ENCODE data around the gene RTN1.

RTN1 gene

GRCh38 chr14:59870277-59871165, at the start of gene RTN1:
Gene RTN1, minus strand, starts transcription at chr14:59870776. Its CDS starts 146 bp downstream, at chr14:59870630.
- DNase-seq (ENCODE audit: low read depth): no peak

- no peak for DNase-seq (ENCODE audit: low read depth)
These were observed 49.8 kb upstream of the RTN1 start for GRCh38 chr14:59920378-59920683.

- DNase-seq (ENCODE audit: low read depth): no peak
These were observed 49.2 kb upstream of the RTN1 start, which contains the start of gene LRRC9 for GRCh38 chr14:59919570-59920377. Gene LRRC9, plus strand, starts transcription at chr14:59920144.

- DNase-seq (ENCODE audit: low read depth): no peak
These were observed 48.4 kb upstream of the RTN1 start for GRCh38 chr14:59918824-59919569.

GRCh38 chr14:59913187-59913586, 42.6 kb upstream of the RTN1 start:
- DNase-seq (ENCODE audit: low read depth): no peak

GRCh38 chr14:59912443-59912842, 41.9 kb upstream of the RTN1 start:
- DNase-seq (ENCODE audit: low read depth): no peak

GRCh38 chr14:59905188-59905587, 34.6 kb upstream of the RTN1 start:
- DNase-seq (ENCODE audit: low read depth): no peak

GRCh38 chr14:59904184-59904583, 33.6 kb upstream of the RTN1 start:
- DNase-seq (ENCODE audit: low read depth): no peak

- no peak for DNase-seq (ENCODE audit: low read depth)
These were observed 30.0 kb upstream of the RTN1 start for GRCh38 chr14:59900556-59900955.

GRCh38 chr14:59897757-59898383, 27.3 kb upstream of the RTN1 start:
- no peak for DNase-seq (ENCODE audit: low read depth)

GRCh38 chr14:59895721-59896120, 25.1 kb upstream of the RTN1 start:
- no peak for DNase-seq (ENCODE audit: low read depth)

- DNase-seq (ENCODE audit: low read depth): no peak
These were observed 20.1 kb upstream of the RTN1 start for GRCh38 chr14:59890676-59891075.

GRCh38 chr14:59882957-59883356, 12.4 kb upstream of the RTN1 start:
- no peak for DNase-seq (ENCODE audit: low read depth)

GRCh38 chr14:59871166-59871495, 555 bp upstream of the RTN1 start:
- no peak for DNase-seq (ENCODE audit: low read depth)

- no peak for DNase-seq (ENCODE audit: low read depth)
These were observed 958 bp downstream of the RTN1 start for GRCh38 chr14:59869381-59870255.

GRCh38 chr14:59868021-59868420, 2.6 kb downstream of the RTN1 start:
- no peak for DNase-seq (ENCODE audit: low read depth)

- DNase-seq (ENCODE audit: low read depth): no peak
These were observed 6.6 kb downstream of the RTN1 start for GRCh38 chr14:59863806-59864525.

GRCh38 chr14:59857328-59857727, 13.2 kb downstream of the RTN1 start:
- DNase-seq (ENCODE audit: low read depth): no peak

GRCh38 chr14:59852350-59852749, 18.2 kb downstream of the RTN1 start:
- DNase-seq (ENCODE audit: low read depth): no peak

- no peak for DNase-seq (ENCODE audit: low read depth)
These were observed 20.1 kb downstream of the RTN1 start for GRCh38 chr14:59850458-59850857.
